Fibroblast of upper back skin (primary cell): Measurements from ENCODE around the gene GALNT10.
A peak's percentile ranks its signal among the peaks of the same experiment; 100 is the strongest.

Experiments
- DNase-seq: peaks from one replicate; pipeline ENCODE4 v3.0.0-alpha.2; 2013

GALNT10 gene

DNA sequence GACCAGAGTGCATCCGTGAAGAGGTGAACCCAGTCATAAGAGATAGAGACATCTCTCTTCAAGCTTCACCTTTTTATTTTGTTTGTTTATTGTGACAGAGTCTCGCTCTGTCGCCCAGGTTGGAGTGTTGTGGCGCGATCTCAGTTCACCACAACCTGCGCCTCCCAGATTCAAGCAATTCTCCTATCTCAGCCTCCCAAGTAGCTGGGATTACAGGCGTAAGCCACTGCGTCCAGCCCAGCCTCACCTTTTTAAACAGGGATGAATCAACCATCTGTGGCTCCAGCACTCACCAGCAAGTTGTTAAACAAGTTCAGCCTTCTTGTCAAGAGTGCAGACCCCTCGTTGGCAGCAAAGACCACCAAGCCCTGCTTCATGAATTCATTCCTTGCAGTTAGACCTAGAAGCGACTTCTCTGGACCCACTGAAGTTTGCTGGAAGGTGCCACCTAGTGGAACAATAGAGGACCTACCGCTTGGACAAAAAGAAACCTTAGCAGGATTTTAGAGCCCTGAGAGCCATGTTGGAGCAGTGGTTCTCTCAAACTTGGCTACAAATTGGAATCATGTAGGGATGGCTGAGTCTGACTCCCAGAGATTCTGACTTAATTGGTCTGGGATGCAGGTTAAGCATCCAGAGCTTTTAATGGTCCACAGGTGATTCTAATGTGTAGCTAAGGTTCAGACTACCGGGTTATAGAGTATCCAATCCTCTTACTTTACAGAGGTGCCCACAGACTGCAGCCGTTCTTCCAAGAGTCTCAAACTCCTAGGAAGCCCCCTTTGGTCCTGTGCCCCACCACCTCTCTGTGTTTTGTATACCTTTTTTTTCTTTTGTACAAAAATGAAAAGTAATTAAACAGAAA is 10.5 kb upstream of the GALNT10 start:
- peak; percentile 69 for DNase-seq

GRCh38 chr5:154181161-154181560 is 9.4 kb upstream of the GALNT10 start:
- no peak for DNase-seq

DNA sequence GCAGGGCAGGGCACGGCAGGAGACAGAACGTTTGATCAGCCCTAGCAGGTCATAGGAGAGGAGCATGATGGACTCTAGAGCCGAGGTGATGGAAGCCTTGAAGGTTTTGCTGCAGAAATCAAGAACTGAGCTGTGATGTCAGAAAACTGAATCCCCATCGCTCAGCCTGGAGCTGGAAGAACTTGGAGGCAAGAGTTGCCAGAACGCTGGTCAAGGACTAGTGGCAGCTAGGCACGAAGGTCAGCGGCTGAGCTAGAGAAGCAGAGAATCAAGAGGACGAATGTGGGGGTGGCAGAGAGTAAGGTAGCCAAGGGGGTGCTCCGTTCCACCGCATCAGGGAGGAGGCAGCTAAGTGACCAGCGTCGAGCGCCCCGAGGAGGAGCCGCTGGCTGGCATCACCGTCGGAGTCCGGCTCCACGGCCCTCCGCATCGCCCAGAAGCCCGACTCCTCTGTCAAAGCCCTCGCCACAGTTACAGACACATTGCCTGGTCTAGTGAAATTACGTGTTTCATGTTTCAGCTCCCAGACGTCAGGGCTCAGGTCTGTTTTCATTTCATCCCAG is 1.2 kb upstream of the GALNT10 start:
- DNase-seq = no peak

GRCh38 chr5:154189819-154190594 is 526 bp upstream of the GALNT10 start:
- peak; percentile 75 for DNase-seq

DNA sequence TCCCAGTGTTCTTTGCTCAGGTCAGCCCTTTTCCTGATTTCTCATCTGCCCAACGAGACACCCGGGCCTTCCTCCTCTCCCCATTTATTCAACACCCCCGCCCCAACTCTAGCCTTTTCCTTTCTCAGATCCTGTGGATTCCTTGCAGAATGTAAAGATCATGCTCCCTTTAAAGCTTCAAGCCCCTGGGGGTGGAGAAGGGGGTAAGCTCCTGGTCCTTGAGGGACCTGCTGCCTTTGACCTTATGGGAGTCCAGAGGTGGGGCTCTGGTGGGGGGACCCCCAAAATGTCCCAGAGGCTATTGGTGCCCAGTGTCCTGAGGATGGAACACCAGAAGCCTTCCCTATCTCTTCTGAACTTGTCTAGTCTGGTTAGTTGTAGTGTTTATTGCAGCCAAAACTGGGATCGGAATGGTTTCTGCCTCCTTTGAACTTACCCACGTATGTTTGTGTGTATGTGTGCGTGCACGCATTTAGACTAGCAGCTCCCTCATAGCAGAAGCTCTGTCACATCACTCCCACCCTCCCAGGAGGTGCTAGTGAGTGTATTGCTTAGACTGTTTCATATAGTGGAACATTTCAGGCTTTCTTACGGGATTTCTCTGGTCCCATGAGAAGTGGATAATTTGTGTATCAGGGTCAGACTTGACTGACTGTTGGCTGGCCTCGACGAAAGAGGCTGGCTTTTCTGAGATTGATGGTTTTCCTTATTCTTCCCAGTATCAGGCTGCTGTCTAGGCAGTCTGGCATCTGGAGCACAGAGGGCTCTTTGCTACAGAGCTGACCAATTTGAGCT is 1.1 kb downstream of the GALNT10 start:
- peak; percentile 56 for DNase-seq

DNA sequence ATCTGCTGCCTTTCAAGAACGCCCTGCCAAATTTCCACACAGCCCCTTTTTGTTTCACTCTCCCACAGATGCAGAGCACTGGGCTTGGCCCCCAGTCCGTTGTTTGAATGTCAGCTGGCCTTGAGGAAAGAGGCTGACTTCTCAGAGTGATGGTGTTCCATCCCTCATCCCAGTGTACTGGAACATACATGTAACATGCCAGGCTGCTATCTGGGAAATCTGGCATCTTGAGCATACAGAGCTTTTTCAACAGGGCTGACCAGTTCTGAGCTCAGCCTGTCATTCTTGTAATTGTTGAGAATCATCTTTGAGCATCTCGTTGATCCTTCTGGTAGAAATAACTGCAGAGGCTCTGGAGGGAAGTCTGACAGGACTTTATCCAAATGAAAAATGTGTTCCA is 2.8 kb downstream of the GALNT10 start:
- DNase-seq = no peak

DNA sequence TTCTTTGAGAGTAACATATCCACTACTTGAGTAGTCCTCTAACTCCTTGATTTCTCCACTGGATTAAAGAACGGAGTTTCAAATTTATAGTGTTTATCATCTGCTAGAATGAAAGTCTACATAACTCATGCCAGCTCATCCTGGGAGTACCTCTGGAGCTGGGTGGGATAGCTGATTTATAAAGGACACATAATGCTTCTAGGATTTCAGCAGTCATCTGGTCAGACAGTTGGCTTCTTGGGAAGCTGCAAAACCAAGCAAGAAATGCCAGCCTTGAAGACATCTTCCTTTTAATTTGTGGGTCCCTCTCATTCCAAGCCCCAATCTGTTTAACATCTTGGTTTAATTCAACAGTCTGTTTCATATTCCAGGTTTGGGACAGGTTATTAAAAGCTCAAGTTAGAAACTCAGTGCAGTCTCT is 3.2 kb downstream of the GALNT10 start:
- DNase-seq = peak; percentile 62

DNA sequence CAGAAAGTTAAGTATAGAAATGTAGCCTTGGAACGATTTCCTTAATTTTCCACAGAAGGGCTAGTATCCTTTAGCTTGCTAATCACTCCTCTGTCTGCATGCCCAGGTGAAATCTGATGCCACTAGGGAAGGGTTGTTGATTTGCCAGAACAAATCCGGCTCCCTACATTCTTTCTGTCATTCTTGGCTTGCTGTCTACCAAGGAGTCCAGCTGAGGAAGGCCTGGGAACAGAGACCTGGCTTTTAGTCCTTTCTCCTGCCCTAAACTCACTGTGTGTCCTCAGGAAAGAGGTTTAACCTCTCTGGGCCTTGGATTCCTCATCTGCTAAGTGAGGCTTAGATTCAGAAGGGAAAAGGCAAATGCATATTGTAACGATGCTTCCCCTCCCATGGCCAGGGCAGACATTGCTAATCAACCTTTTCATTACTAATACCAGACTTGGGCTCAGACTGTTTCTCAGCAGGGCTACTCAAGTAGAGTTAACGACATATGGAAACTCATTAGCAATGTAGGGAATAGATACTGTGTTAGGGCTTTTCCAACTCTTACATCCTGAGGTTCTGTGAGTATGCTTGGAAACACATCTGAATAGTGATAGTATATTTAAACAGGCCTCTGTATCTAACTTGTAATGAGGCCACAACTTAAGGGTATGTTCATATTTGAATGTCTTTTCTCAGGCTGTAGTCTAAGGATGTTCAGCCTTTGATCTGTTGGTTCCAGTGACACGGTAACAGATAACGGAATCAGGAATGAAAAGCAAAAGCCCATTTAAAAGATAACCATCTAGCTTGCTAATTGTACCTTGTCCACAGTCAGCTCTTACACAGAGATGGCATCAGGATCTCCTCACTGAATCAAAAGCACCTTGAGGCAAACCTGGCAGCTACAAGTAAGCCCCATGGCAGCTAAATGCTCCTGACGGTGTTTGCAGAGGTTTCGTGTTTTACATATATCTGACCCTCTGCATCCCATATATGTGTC is 4.1 kb downstream of the GALNT10 start:
- DNase-seq = peak; percentile 80

GRCh38 chr5:154196281-154196680 is 5.7 kb downstream of the GALNT10 start:
- DNase-seq = no peak

DNA sequence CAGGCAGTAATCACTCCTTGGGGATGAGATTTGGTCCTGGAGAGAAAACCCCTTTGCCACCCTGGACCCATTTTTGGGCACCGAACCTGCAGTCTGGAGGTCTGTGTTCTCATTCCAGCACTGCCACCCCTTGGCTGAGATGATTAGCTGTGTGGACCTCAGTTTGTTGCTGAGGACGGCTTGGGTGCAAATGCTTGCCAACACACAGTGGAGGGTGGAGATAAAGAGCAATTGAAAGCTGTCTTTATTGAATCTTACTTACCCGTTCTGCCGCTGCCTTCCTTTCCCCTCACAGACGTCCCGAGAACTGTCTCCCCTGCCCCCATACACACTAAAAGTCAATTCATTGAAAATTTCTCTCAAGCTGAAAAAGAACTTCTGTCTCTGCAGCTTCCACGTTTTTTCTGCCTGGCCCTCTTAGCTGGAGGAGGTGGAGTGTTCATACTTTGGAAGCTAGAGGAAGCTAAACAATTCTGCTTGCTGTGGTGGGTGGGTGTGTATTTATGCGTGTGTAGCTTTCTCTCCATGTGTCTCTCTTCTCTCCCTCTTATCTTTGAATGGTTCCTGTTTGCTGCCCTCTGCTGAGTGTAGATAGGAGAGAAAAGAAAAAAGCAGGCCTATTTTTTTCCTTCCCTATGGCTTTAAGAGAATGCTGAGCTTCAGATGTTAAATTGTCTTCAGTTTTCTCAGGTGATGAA is 6.6 kb downstream of the GALNT10 start:
- no peak for DNase-seq

GRCh38 chr5:154197801-154198491 is 7.4 kb downstream of the GALNT10 start:
- no peak for DNase-seq

GRCh38 chr5:154198611-154199230 is 8.2 kb downstream of the GALNT10 start:
- DNase-seq = peak; percentile 87

GRCh38 chr5:154199263-154199662 is 8.7 kb downstream of the GALNT10 start:
- no peak for DNase-seq

DNA sequence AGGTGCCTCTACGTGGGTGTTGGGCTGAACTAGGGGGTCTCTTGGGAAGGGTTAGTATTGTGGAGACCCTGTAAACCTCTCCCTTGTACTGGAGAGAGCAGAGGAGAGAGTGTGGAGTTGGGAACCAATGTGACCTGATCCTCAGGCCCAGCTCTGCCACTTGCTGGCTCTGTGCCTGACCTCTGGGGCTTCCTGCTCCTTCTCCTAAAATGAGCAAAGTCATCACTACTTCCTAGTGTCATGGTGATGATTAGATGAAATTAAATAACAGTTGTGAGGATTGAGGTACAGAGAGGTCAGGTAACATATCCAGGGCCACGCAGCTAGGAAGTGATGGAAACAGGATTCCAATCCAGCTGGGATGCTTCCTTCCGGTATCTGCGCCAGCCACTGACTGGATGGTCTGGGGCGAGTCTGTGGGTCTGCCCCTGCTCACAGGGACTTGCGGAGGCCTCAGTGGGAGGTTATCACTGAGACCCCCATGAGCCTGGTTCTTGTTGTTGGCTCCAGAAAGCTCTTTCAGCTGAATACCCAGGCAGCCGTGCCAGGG is 9.2 kb downstream of the GALNT10 start:
- no peak for DNase-seq

GRCh38 chr5:154200221-154200620 is 9.7 kb downstream of the GALNT10 start:
- no peak for DNase-seq

DNA sequence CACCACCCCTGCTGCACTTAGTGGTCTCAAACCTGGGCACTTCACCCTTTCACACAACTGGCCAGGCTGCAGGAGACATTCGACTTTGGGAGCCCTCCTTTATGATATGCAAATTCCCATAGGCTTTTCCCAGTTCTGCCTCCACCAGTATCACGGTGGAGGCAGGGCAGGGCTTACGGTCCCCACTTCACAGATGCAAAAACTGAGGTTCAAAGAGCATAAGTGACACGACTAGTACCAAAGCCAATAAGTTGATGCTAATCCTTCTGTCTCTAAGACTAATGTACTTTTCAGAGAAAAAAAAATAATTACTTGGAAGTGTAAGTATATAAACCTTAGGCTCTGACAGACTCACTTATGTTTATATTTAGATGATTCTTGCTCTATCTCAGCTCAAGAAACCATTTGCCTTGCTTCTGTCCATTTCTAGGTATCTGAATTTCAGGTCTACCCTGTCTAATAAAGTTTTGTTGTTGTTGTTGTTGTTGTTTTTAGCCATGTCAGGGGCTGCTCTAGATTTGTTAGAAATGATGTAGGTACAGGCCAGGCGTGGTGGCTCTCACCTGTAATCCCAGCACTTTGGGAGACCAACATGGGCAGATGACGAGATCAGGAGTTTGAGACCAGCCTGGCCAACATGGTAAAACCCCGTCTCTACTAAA is 10.7 kb downstream of the GALNT10 start:
- no peak for DNase-seq

DNA sequence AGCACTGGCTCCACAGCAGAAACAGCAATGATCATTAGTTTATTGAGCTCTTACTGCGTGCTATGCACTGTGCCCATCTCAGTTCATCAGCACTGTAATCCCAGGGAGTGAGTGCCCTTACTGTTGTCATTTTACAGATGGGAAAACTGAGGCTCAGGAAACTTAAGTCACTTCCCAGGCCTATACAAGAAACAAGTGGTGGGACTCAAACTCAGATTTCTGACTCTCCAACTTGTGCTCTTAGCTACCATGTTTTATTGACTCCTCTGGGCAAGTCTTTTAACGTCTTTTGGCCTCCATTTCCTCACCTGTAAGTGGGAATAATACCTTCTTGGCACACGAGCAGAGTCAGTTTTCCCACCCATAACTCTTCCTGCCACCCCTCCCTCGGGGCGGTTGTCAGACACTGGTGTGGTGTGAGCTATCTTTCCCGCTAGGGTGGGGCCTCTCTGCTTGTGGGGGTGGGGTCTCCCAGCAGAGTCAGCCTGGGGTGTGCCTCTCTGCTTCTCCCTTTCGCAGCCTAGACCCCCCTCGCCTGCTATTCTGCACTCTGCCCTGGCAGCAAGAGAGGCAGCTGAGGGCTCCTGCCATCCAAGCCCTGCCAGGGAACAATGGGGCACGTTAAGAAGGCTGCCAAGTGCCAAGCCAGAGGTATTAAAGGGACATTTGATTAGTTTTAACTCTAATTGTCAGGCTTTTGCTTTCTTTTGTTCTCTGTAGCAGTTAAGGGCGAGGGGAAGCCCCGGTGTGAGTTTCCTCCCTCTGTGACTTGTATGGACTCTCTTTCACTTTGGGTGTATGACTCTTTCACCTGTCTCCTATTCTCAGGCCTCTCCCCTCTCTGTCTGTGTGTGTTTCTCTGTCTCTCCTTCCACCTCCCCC is 12.1 kb downstream of the GALNT10 start:
- DNase-seq = no peak
